PC-3 (cell line): Measurements from ENCODE around the gene NR2F2. TPM values are rescaled to one million over a fixed set of nuclear protein-coding genes. Genes with fewer than 3 reads are reported as not detected.
A peak's percentile ranks its signal among the peaks of the same experiment; 100 is the strongest.

Source experiments
- ATAC-seq: fragments of 200-7000 bp; cut with Tn5 transposase; 2 replicates; pipeline ENCODE4 v1.9.1; 2020; ENCODE audit warnings: mild to moderate bottlenecking, moderate library complexity
- BruUV-seq: library from RNA; stranded (reverse); fragments of 400-500 nt; replicated peaks from 2 replicates; lab custom pipeline; 2021; lab: Mats Ljungman, UMichigan
- CTCF ChIA-PET: fragments of 300-600 bp; sonication (Branson Sonifier 250); formaldehyde crosslinking; loops from one replicate; lab custom pipeline; 2022; ENCODE audit warnings: antibody characterized with exemption; lab: Charles Lee
- POLR2A ChIA-PET: fragments of 300-600 bp; sonication (Branson Sonifier 250); formaldehyde crosslinking; loops from one replicate; lab custom pipeline; 2022; ENCODE audit warnings: antibody characterized with exemption; ENCODE audit not compliant: unreplicated experiment; lab: Charles Lee
- DNase-seq: peaks from one replicate; pipeline ENCODE4 v3.0.0-alpha.2; 2015
- H2AFZ ChIP-seq: fragments of 300-600 bp; sonication (generic); 2 replicates; pipeline ENCODE4 v1.6.0; 2016; ENCODE audit warnings: antibody characterized with exemption, low read length
- H3F3A ChIP-seq: fragments of 300-600 bp; sonication (generic); one replicate; pipeline ENCODE4 v1.6.0; 2017; ENCODE audit warnings: antibody characterized with exemption, low read length, control low read depth, mild to moderate bottlenecking; ENCODE audit not compliant: unreplicated experiment
- H3K27ac ChIP-seq: fragments of 300-600 bp; sonication (generic); 2 replicates; pipeline ENCODE4 v1.5.1; 2016; ENCODE audit warnings: mild to moderate bottlenecking, low read length
- H3K27me3 ChIP-seq: fragments of 300-600 bp; sonication (generic); 2 replicates; pipeline ENCODE4 v1.6.1; 2016; ENCODE audit warnings: low read length, mixed read lengths
- H3K36me3 ChIP-seq: fragments of 300-600 bp; sonication (generic); 2 replicates; pipeline ENCODE4 v1.6.1; 2016; ENCODE audit warnings: low read depth, mixed run types, low read length, mixed read lengths
- H3K4me1 ChIP-seq: fragments of 300-600 bp; sonication (generic); 2 replicates; pipeline ENCODE4 v1.5.1; 2016; ENCODE audit warnings: low read length; ENCODE audit not compliant: insufficient read depth
- H3K4me2 ChIP-seq: fragments of 300-600 bp; sonication (generic); 2 replicates; pipeline ENCODE4 v1.6.0; 2016; ENCODE audit warnings: low read length
- H3K4me3 ChIP-seq: fragments of 300-600 bp; sonication (generic); 2 replicates; pipeline ENCODE4 v1.5.1; 2016; ENCODE audit warnings: mild to moderate bottlenecking, low read length, mixed read lengths
- H3K79me2 ChIP-seq: fragments of 300-600 bp; sonication (generic); 2 replicates; pipeline ENCODE4 v1.6.1; 2017; ENCODE audit warnings: low read length, mixed read lengths
- H3K9ac ChIP-seq: fragments of 300-600 bp; sonication (generic); 2 replicates; pipeline ENCODE4 v1.6.0; 2016; ENCODE audit warnings: mild to moderate bottlenecking, low read length
- H3K9me2 ChIP-seq: fragments of 300-600 bp; sonication (generic); replicated peaks from 2 replicates; pipeline ENCODE4 v1.6.1; 2016; ENCODE audit warnings: mixed run types, low read length, mixed read lengths
- H3K9me3 ChIP-seq: fragments of 300-600 bp; sonication (generic); 2 replicates; pipeline ENCODE4 v1.6.1; 2016; ENCODE audit warnings: low read length, mixed read lengths
- H4K20me1 ChIP-seq: fragments of 300-600 bp; sonication (generic); 2 replicates; pipeline ENCODE4 v1.6.1; 2016; ENCODE audit warnings: low read length, mixed read lengths
- EZH2 ChIP-seq: fragments of 300-600 bp; sonication (generic); IDR thresholded peaks from one replicate; pipeline ENCODE4 v1.6.1; 2017; ENCODE audit warnings: antibody characterized with exemption, mild to moderate bottlenecking, low read length; ENCODE audit not compliant: unreplicated experiment
- EZH2phosphoT487 ChIP-seq: fragments of 300-600 bp; sonication (generic); IDR thresholded peaks from 2 replicates; pipeline ENCODE4 v1.6.1; 2018; ENCODE audit warnings: mild to moderate bottlenecking, antibody characterized with exemption, low read length, borderline replicate concordance
- intact Hi-C: fragments of 100-400 bp; cut with micrococcal nuclease; formaldehyde crosslinking; loops from 2 replicates; pipeline ENCODE4 v1.9.0; 2023
- total RNA-seq: library from RNA; depleted of rRNA; stranded (reverse); fragments of >200 nt; gene quantifications from 2 replicates; pipeline ENCODE4 v1.2.3, GENCODE V29; 2014
- TF ChIP-seq, protein P1 (sequence below): fragments of 300-600 bp; sonication (generic); conservative IDR thresholded peaks from 2 replicates; pipeline ENCODE4 v1.5.1; 2017; ENCODE audit warnings: antibody characterized with exemption, low read depth, mild to moderate bottlenecking, low read length

The NR2F2 gene
- total RNA-seq, 1 experiment from 2014 or later: 19.6 TPM

DNA sequence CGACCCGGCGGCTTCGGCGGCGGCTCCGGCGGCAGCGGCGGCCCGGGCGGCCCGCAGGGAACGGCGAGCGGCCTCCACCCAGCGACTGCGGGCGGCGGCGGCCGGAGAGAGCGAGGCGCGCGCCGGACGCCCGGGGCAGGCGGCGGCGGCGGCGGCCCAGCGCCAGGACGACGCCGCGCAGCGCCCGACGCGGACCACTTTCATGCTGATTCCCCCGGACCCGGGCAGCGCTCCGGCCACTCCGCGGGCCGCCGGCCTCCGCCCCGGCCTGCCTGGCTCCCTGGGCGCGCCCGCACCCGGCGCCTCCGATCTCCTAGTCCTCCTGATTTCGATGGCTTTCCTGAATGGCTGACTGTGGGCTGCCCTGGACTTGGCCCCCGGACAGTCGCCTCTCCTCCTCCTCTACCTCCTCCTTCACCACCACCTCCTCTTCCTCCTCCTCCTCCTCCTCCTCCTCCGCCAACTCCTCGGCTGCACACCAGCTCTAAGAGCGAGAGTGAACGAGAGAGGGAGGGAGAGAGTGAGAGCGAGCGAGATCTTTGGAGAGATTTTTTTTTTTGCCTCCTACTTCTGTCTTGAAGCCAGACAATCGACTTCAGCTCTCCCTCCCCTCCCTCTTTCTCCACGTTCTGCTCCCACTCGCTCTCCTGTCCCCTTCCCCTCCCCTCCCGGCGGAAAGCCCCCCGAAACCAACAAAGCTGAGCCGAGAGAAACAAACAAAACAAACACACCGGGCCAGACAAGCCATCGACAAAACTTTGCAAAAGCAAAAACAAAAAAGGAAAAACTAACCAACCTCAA, 844 bp downstream of the NR2F2 start:
- Histone ChIP-seq H3K9ac (peak overlapping the region; percentile 97), H3K36me3 (peaks cover 26% of the 10 kb centered on the region), H3K27ac (peak overlapping the region; percentile 97), H3K79me2 (peaks cover 94% of the 10 kb centered on the region), H3K27me3 (no peaks in the 10 kb centered on the region), H3K9me2 (no peaks in the 10 kb centered on the region), H3F3A (peaks cover under 1% of the 10 kb centered on the region), H3K4me1 (peaks cover 19% of the 10 kb centered on the region; the same call in 1 of the 2 replicates), H3K9me3 (no peaks in the 10 kb centered on the region), H4K20me1 (peaks cover 27% of the 10 kb centered on the region), H2AFZ (no peak overlapping the region), H3K4me3 (peak overlapping the region; percentile 89), H3K4me2 (peak overlapping the region; percentile 89)
- CTCF ChIA-PET: interaction anchor here (0.6 kb wide), 2 partner anchors 10 to 667 kb away, joined by 6 read pairs; no protein-coding TSS in a partner anchor
- no TSS peak for BruUV-seq
- ATAC-seq: no peak
- POLR2A ChIA-PET: interaction anchor here (0.6 kb wide), 2 partner anchors 9 to 1064 kb away, joined by 3 read pairs; no protein-coding TSS in a partner anchor
- TF ChIP-seq, protein P1, sequence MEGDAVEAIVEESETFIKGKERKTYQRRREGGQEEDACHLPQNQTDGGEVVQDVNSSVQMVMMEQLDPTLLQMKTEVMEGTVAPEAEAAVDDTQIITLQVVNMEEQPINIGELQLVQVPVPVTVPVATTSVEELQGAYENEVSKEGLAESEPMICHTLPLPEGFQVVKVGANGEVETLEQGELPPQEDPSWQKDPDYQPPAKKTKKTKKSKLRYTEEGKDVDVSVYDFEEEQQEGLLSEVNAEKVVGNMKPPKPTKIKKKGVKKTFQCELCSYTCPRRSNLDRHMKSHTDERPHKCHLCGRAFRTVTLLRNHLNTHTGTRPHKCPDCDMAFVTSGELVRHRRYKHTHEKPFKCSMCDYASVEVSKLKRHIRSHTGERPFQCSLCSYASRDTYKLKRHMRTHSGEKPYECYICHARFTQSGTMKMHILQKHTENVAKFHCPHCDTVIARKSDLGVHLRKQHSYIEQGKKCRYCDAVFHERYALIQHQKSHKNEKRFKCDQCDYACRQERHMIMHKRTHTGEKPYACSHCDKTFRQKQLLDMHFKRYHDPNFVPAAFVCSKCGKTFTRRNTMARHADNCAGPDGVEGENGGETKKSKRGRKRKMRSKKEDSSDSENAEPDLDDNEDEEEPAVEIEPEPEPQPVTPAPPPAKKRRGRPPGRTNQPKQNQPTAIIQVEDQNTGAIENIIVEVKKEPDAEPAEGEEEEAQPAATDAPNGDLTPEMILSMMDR: no peak
- TF ChIP-seq EZH2phosphoT487 (no peak), EZH2 (no peak)
- DNase-seq: peak; percentile 31
- intact Hi-C loops: no loop called here

DNA sequence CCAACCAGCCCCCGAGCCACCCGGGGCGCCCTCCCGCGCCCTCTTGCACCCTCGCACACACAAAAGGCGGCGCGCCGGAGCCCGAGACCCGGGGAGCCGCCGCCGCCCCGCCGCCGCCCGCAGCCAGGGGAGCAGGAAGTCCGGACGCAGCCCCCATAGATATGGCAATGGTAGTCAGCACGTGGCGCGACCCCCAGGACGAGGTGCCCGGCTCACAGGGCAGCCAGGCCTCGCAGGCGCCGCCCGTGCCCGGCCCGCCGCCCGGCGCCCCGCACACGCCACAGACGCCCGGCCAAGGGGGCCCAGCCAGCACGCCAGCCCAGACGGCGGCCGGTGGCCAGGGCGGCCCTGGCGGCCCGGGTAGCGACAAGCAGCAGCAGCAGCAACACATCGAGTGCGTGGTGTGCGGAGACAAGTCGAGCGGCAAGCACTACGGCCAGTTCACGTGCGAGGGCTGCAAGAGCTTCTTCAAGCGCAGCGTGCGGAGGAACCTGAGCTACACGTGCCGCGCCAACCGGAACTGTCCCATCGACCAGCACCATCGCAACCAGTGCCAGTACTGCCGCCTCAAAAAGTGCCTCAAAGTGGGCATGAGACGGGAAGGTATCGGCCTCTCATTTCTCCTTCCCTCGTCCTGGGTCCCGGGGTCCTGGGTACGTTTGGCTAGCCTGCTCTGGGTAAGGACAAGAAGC, 1.6 kb downstream of the NR2F2 start:
- H3F3A ChIP-seq: no peaks in the 10 kb centered on the region
- ATAC-seq (no peak), DNase-seq (peak; percentile 49)
- H4K20me1 ChIP-seq: peaks cover 32% of the 10 kb centered on the region
- H3K9ac ChIP-seq: peak overlapping the region; percentile 97
- no TSS peak for BruUV-seq
- peak overlapping the region; percentile 88 for H3K27ac ChIP-seq
- H3K9me2 ChIP-seq: no peaks in the 10 kb centered on the region
- no peaks in the 10 kb centered on the region for H3K9me3 ChIP-seq
- peak overlapping the region; percentile 89 for H3K4me2 ChIP-seq
- peaks cover 19% of the 10 kb centered on the region; the same call in 1 of the 2 replicates for H3K4me1 ChIP-seq
- no peak overlapping the region for H2AFZ ChIP-seq
- ChIA-PET CTCF (no interaction called here), POLR2A (no interaction called here)
- intact Hi-C loops: no loop called here
- no peaks in the 10 kb centered on the region for H3K27me3 ChIP-seq
- peak overlapping the region; percentile 89 for H3K4me3 ChIP-seq
- peaks cover 28% of the 10 kb centered on the region for H3K36me3 ChIP-seq
- peaks cover 94% of the 10 kb centered on the region for H3K79me2 ChIP-seq
- TF ChIP-seq EZH2phosphoT487 (0 out of 2 replicates have a peak, but pooled peaks have one; percentile 66), EZH2 (no peak)
- TF ChIP-seq, protein P1: no peak
